CD4-positive, alpha-beta T cell treated with Interleukin-2 at 100 ng/mL for 4 hours (primary cell): ENCODE results near the gene ITGAD.

Experiments
- DNase-seq: peaks from one replicate; pipeline ENCODE4 v3.0.0-alpha.2; 2020; ENCODE audit warnings: low spot score

The ITGAD gene

GRCh38 chr16:31459687-31460581 is 66.8 kb downstream of the ITGAD start:
- peak; percentile 100 for DNase-seq

GRCh38 chr16:31460582-31461002 is 67.5 kb downstream of the ITGAD start:
- DNase-seq: peak; percentile 65

- DNase-seq: no peak
These were observed 68.2 kb downstream of the ITGAD start for GRCh38 chr16:31461201-31461920.

GRCh38 chr16:31461921-31462804 is 69.0 kb downstream of the ITGAD start:
- no peak for DNase-seq

- no peak for DNase-seq
These were observed 71.2 kb downstream of the ITGAD start for GRCh38 chr16:31464348-31464769.

- no peak for DNase-seq
These were observed 71.7 kb downstream of the ITGAD start for GRCh38 chr16:31464781-31465260.

GRCh38 chr16:31465788-31466370 is 72.7 kb downstream of the ITGAD start:
- no peak for DNase-seq

- no peak for DNase-seq
These were observed 73.3 kb downstream of the ITGAD start for GRCh38 chr16:31466381-31466841.

- DNase-seq: no peak
These were observed 74.1 kb downstream of the ITGAD start for GRCh38 chr16:31467151-31467773.

- no peak for DNase-seq
These were observed 74.7 kb downstream of the ITGAD start for GRCh38 chr16:31467858-31468257.

- DNase-seq: no peak
These were observed 77.5 kb downstream of the ITGAD start for GRCh38 chr16:31470615-31471014.

GRCh38 chr16:31471241-31471874 is 78.2 kb downstream of the ITGAD start:
- no peak for DNase-seq

GRCh38 chr16:31471875-31472708 is 79.0 kb downstream of the ITGAD start, which contains the start of gene TGFB1I1:
Gene TGFB1I1, plus strand, starts transcription at chr16:31472152. Its CDS starts 37 bp downstream, at chr16:31472189.
- DNase-seq: no peak

GRCh38 chr16:31472709-31473203 is 79.6 kb downstream of the ITGAD start:
- peak; percentile 32 for DNase-seq

GRCh38 chr16:31473264-31473984 is 80.3 kb downstream of the ITGAD start:
- no peak for DNase-seq

GRCh38 chr16:31474173-31474714 is 81.1 kb downstream of the ITGAD start:
- no peak for DNase-seq

GRCh38 chr16:31474773-31475738 is 81.9 kb downstream of the ITGAD start:
- DNase-seq: no peak
